ENCODE measurements around the gene THSD7A.

DNA sequence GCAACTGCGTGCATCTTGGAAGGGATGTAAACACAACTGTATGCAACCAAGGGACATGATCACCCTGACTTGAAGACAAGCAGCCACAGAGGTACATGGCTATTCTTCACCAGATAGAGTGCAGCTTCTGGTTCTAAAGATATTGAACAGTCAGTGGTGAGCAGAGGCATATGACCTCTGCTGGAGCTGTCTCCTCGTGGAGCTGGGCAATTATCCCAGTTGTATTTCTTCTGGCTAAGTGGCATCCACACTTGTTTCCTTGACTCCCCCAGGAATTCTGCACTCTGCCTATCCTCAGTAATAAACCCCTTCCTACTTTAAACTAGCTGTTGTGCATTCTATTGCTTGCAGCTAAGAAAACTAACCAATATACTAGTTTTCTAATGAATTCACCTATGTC, 216.8 kb downstream of the THSD7A start:
- TF ChIP-seq, protein P1, sequence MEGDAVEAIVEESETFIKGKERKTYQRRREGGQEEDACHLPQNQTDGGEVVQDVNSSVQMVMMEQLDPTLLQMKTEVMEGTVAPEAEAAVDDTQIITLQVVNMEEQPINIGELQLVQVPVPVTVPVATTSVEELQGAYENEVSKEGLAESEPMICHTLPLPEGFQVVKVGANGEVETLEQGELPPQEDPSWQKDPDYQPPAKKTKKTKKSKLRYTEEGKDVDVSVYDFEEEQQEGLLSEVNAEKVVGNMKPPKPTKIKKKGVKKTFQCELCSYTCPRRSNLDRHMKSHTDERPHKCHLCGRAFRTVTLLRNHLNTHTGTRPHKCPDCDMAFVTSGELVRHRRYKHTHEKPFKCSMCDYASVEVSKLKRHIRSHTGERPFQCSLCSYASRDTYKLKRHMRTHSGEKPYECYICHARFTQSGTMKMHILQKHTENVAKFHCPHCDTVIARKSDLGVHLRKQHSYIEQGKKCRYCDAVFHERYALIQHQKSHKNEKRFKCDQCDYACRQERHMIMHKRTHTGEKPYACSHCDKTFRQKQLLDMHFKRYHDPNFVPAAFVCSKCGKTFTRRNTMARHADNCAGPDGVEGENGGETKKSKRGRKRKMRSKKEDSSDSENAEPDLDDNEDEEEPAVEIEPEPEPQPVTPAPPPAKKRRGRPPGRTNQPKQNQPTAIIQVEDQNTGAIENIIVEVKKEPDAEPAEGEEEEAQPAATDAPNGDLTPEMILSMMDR (conservative IDR thresholded peaks at IDR 0.05): no peak
- TF ChIP-seq EZH2 (IDR thresholded peaks at IDR 0.05; ENCODE audit: low read depth): no peak
